ENCODE measurements around the gene DNAL4. TPM values are rescaled to one million over a fixed set of nuclear protein-coding genes. Genes with fewer than 3 reads are reported as not detected.

Gene DNAL4
- total and polyA plus RNA-seq, 10 of the 15 experiments (the other 5 are each of a cell fraction or from before 2014, with no cell fraction given), result 0.35 to 8.5 (median 6.3) TPM; not detected in 1

DNA sequence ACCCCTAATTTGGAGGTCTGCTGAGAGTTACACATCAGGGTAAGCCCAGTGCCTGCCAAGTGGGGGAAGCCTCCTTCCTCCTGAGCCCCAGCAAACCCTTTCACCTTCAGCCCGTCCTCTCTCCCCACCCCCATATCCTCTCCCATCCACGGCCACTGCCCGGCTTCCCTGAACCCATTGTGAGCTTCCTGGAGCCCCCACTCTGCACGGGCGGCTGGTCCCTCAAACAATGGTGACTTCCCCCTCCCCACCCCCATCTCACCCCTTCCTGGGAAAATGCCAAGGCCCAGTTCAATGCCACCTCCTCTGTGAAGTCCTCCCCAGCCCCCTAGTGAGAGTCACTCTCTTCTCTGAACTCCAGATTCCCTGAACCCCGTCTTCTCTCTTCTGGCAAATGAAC is 17.9 kb downstream of the DNAL4 start (continued):
- TF ChIP-seq, protein P1, sequence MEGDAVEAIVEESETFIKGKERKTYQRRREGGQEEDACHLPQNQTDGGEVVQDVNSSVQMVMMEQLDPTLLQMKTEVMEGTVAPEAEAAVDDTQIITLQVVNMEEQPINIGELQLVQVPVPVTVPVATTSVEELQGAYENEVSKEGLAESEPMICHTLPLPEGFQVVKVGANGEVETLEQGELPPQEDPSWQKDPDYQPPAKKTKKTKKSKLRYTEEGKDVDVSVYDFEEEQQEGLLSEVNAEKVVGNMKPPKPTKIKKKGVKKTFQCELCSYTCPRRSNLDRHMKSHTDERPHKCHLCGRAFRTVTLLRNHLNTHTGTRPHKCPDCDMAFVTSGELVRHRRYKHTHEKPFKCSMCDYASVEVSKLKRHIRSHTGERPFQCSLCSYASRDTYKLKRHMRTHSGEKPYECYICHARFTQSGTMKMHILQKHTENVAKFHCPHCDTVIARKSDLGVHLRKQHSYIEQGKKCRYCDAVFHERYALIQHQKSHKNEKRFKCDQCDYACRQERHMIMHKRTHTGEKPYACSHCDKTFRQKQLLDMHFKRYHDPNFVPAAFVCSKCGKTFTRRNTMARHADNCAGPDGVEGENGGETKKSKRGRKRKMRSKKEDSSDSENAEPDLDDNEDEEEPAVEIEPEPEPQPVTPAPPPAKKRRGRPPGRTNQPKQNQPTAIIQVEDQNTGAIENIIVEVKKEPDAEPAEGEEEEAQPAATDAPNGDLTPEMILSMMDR (IDR thresholded peaks at IDR 0.05 in 2 of 3, conservative IDR thresholded peaks at IDR 0.05 in 1 of 3; ENCODE audit: control insufficient read depth in 2 of 3, extremely low read depth in 1 of 3, insufficient read depth in 1 of 3, low read depth in 3 of 3, low read length in 3 of 3), result no peak
- no peak for TF ChIP-seq SUPT20H (IDR thresholded peaks at IDR 0.05; ENCODE audit: borderline replicate concordance, control insufficient read depth, low read depth, low read length)
- no peak for TF ChIP-seq ZSCAN29 (IDR thresholded peaks at IDR 0.05)
- no peak for TF ChIP-seq MTA2 (IDR thresholded peaks at IDR 0.05; ENCODE audit: low read depth)
- TF ChIP-seq SMAD5 (IDR thresholded peaks at IDR 0.05; ENCODE audit: low read depth), result no peak

GRCh38 chr22:38775656-38776055 is 18.3 kb downstream of the DNAL4 start:
- H3K79me2 ChIP-seq (ENCODE audit: control insufficient read depth, insufficient read depth, low read length), result no peaks in the 10 kb centered on the region
- ChIA-PET SMC1A (ENCODE audit: uncharacterized antibody, unreplicated experiment) (no interaction called here), POLR2A (no interaction called here), CTCF (interaction anchor here (0.8 kb wide), 1 partner anchor 10 kb away, joined by 3 read pairs; no protein-coding TSS in a partner anchor), RAD21 (ENCODE audit: unreplicated experiment) (no interaction called here)
- H3K4me3 ChIP-seq, result no peak overlapping the region
- intact Hi-C loops (cut with micrococcal nuclease; ENCODE audit: unreplicated experiment) (no loop called here), in situ Hi-C loops (cut with MboI) (no loop called here)
- no TSS peak for BruUV-seq (replicated peaks)
- no peak overlapping the region for H3K9ac ChIP-seq (ENCODE audit: control insufficient read depth, insufficient read depth, low read length)
- FAIRE-seq, result no peak
- no peak overlapping the region for H2AFZ ChIP-seq (ENCODE audit: control insufficient read depth, low read depth, low read length)
- no peaks in the 10 kb centered on the region for H3K9me3 ChIP-seq (replicated peaks; ENCODE audit: control insufficient read depth, insufficient read depth, low read length)
- 48% methylated on average over 13 of the region's 13 CpGs for WGBS (ENCODE audit: insufficient coverage, insufficient replicate concordance, low lambda C conversion rate, missing lambda C conversion rate)
- H4K20me1 ChIP-seq (ENCODE audit: control insufficient read depth, insufficient read depth), result no peaks in the 10 kb centered on the region
- H3K4me2 ChIP-seq (ENCODE audit: control insufficient read depth, insufficient read depth), result no peak overlapping the region
- no peak overlapping the region for H3K27ac ChIP-seq (ENCODE audit: control insufficient read depth, insufficient read depth)
- H3K4me1 ChIP-seq (ENCODE audit: control insufficient read depth, insufficient read depth, low read length), result no peaks in the 10 kb centered on the region
- no peak for DNase-seq (ENCODE audit: low read depth, low spot score)
- no peak; the same call in 1 of the 3 replicates for ATAC-seq
- H3K27me3 ChIP-seq (replicated peaks in 1 of 2; ENCODE audit: control insufficient read depth in 2 of 2, insufficient read depth in 2 of 2, low read length in 1 of 2), result no peaks in the 10 kb centered on the region
- H3K36me3 ChIP-seq (ENCODE audit: control insufficient read depth in 2 of 2, insufficient read depth in 2 of 2, low read length in 1 of 2), result no peaks in the 10 kb centered on the region
- no peak for TF ChIP-seq SIX5 (IDR thresholded peaks at IDR 0.05; ENCODE audit: low read depth, low read length, severe bottlenecking)
- TF ChIP-seq, protein P2, sequence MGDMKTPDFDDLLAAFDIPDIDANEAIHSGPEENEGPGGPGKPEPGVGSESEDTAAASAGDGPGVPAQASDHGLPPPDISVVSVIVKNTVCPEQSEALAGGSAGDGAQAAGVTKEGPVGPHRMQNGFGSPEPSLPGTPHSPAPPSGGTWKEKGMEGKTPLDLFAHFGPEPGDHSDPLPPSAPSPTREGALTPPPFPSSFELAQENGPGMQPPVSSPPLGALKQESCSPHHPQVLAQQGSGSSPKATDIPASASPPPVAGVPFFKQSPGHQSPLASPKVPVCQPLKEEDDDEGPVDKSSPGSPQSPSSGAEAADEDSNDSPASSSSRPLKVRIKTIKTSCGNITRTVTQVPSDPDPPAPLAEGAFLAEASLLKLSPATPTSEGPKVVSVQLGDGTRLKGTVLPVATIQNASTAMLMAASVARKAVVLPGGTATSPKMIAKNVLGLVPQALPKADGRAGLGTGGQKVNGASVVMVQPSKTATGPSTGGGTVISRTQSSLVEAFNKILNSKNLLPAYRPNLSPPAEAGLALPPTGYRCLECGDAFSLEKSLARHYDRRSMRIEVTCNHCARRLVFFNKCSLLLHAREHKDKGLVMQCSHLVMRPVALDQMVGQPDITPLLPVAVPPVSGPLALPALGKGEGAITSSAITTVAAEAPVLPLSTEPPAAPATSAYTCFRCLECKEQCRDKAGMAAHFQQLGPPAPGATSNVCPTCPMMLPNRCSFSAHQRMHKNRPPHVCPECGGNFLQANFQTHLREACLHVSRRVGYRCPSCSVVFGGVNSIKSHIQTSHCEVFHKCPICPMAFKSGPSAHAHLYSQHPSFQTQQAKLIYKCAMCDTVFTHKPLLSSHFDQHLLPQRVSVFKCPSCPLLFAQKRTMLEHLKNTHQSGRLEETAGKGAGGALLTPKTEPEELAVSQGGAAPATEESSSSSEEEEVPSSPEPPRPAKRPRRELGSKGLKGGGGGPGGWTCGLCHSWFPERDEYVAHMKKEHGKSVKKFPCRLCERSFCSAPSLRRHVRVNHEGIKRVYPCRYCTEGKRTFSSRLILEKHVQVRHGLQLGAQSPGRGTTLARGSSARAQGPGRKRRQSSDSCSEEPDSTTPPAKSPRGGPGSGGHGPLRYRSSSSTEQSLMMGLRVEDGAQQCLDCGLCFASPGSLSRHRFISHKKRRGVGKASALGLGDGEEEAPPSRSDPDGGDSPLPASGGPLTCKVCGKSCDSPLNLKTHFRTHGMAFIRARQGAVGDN (IDR thresholded peaks at IDR 0.05), result no peak
- no peak for TF ChIP-seq ZNF622 (IDR thresholded peaks at IDR 0.05)
- no peak for TF ChIP-seq SMAD1 (IDR thresholded peaks at IDR 0.05; ENCODE audit: low read depth, partially characterized antibody)
- TF ChIP-seq FOS (IDR thresholded peaks at IDR 0.05; ENCODE audit: borderline replicate concordance, extremely low read depth, insufficient read length), result no peak
- TF ChIP-seq, protein P3, sequence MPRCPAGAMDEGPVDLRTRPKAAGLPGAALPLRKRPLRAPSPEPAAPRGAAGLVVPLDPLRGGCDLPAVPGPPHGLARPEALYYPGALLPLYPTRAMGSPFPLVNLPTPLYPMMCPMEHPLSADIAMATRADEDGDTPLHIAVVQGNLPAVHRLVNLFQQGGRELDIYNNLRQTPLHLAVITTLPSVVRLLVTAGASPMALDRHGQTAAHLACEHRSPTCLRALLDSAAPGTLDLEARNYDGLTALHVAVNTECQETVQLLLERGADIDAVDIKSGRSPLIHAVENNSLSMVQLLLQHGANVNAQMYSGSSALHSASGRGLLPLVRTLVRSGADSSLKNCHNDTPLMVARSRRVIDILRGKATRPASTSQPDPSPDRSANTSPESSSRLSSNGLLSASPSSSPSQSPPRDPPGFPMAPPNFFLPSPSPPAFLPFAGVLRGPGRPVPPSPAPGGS (IDR thresholded peaks at IDR 0.05; ENCODE audit: borderline replicate concordance, insufficient read depth, low read depth, low read length, poor library complexity, severe bottlenecking), result no peak
- TF ChIP-seq MXI1 (IDR thresholded peaks at IDR 0.05; ENCODE audit: low read depth, low read length), result no peak
- no peak for TF ChIP-seq NFYA (IDR thresholded peaks at IDR 0.05; ENCODE audit: borderline replicate concordance, low read depth, low read length)
- no peak for TF ChIP-seq SMARCA5 (IDR thresholded peaks at IDR 0.05)
- TF ChIP-seq HDGF (IDR thresholded peaks at IDR 0.05), result no peak
